T-helper 17 cell (primary cell): ENCODE results near the gene TMEFF1. TPM values are rescaled to one million over a fixed set of nuclear protein-coding genes. Genes with fewer than 3 reads are reported as not detected.
"Not testable (repeated sequence)": the region's sequence is repeated elsewhere in the genome, so short reads cannot be mapped to it uniquely, and the experiment has no call there.

Experiments
- ATAC-seq: fragments of 150-1000 bp; cut with Tn5 transposase; 2 replicates; pipeline ENCODE4 v1.10.0; 2021; ENCODE audit warnings: mild to moderate bottlenecking, moderate library complexity
- DNase-seq, 3 donors: peaks; one replicate each; pipeline versions ENCODE4 v3.0.0 to v3.0.0-alpha.2; 2020 to 2021
- H3K9me3 ChIP-seq: one replicate; pipeline ENCODE4 v1.7.0; 2013; ENCODE audit warnings: low read length, mild to moderate bottlenecking; ENCODE audit not compliant: control insufficient read depth, poor library complexity, severe bottlenecking
- H3K27ac Mint-ChIP-seq: one replicate; pipeline ENCODE4 v1.8.0; 2022; ENCODE audit warnings: mild to moderate bottlenecking, moderate library complexity, mixed read lengths
- H3K27me3 Mint-ChIP-seq: one replicate; pipeline ENCODE4 v1.8.0; 2022; ENCODE audit warnings: mixed read lengths
- H3K36me3 Mint-ChIP-seq: one replicate; pipeline ENCODE4 v1.8.0; 2022; ENCODE audit warnings: low read depth, mixed read lengths
- H3K4me1 Mint-ChIP-seq: one replicate; pipeline ENCODE4 v1.8.0; 2022; ENCODE audit warnings: mild to moderate bottlenecking, mixed read lengths
- H3K4me3 Mint-ChIP-seq: one replicate; pipeline ENCODE4 v1.8.0; 2022; ENCODE audit warnings: mild to moderate bottlenecking, moderate library complexity, mixed read lengths
- total RNA-seq, 4 donors: library from RNA in 2 of 4; stranded (reverse) in 2 of 4; gene quantifications; one replicate each; pipeline ENCODE4 v1.2.3 and lab custom pipeline; 2022 to 2026

TMEFF1 gene
- total RNA-seq, 2 donors from 2014 or later, result not detected

- Mint-ChIP-seq H3K4me1 (no peaks in the 10 kb centered on the region), H3K36me3 (no peaks in the 10 kb centered on the region), H3K27me3 (no peaks in the 10 kb centered on the region), H3K27ac (no peak overlapping the region), H3K4me3 (no peak overlapping the region)
- DNase-seq (no peak), ATAC-seq (no peak)
- H3K9me3 ChIP-seq, result no peaks in the 10 kb centered on the region
Measured at GRCh38 chr9:100486479-100487176, 13.7 kb downstream of the TMEFF1 start.

GRCh38 chr9:100488177-100488576 lies 15.2 kb downstream of the TMEFF1 start:
- H3K27me3 Mint-ChIP-seq, result no peaks in the 10 kb centered on the region
- H3K4me3 Mint-ChIP-seq, result no peak overlapping the region
- peaks cover 4% of the 10 kb centered on the region for H3K4me1 Mint-ChIP-seq
- no peak for DNase-seq
- no peak overlapping the region for H3K27ac Mint-ChIP-seq
- H3K9me3 ChIP-seq, result no peaks in the 10 kb centered on the region
- peaks cover 2% of the 10 kb centered on the region for H3K36me3 Mint-ChIP-seq
- no peak for ATAC-seq

- H3K27me3 Mint-ChIP-seq, result no peaks in the 10 kb centered on the region
- no peak overlapping the region for H3K27ac Mint-ChIP-seq
- ATAC-seq, result no peak
- no peak overlapping the region for H3K4me3 Mint-ChIP-seq
- peaks cover 4% of the 10 kb centered on the region for H3K4me1 Mint-ChIP-seq
- peaks cover 2% of the 10 kb centered on the region for H3K36me3 Mint-ChIP-seq
- no peak for DNase-seq
- no peaks in the 10 kb centered on the region for H3K9me3 ChIP-seq
Measured at GRCh38 chr9:100489836-100490235, 16.9 kb downstream of the TMEFF1 start.

- no peaks in the 10 kb centered on the region for H3K9me3 ChIP-seq
- H3K36me3 Mint-ChIP-seq, result peaks cover 2% of the 10 kb centered on the region
- no peak overlapping the region for H3K4me3 Mint-ChIP-seq
- H3K27ac Mint-ChIP-seq, result no peak overlapping the region
- ATAC-seq (no peak), DNase-seq (no peak)
- H3K4me1 Mint-ChIP-seq, result peaks cover 4% of the 10 kb centered on the region
- no peaks in the 10 kb centered on the region for H3K27me3 Mint-ChIP-seq
Measured at GRCh38 chr9:100492952-100493351, 20.0 kb downstream of the TMEFF1 start.

- no peaks in the 10 kb centered on the region for H3K27me3 Mint-ChIP-seq
Measured at GRCh38 chr9:100498592-100498991, 25.6 kb downstream of the TMEFF1 start.

GRCh38 chr9:100499460-100499859 lies 26.5 kb downstream of the TMEFF1 start:
- Mint-ChIP-seq H3K36me3 (no peaks in the 10 kb centered on the region), H3K4me1 (no peaks in the 10 kb centered on the region), H3K27me3 (no peaks in the 10 kb centered on the region), H3K4me3 (no peak overlapping the region), H3K27ac (no peak overlapping the region)
- ATAC-seq, result no peak
- no peaks in the 10 kb centered on the region for H3K9me3 ChIP-seq
- no peak for DNase-seq

More at GRCh38 chr9:100498592-100498991, 25.6 kb downstream of the TMEFF1 start:
- no peak for ATAC-seq
- no peaks in the 10 kb centered on the region for H3K9me3 ChIP-seq
- Mint-ChIP-seq H3K36me3 (no peaks in the 10 kb centered on the region), H3K4me3 (no peak overlapping the region), H3K27ac (no peak overlapping the region), H3K4me1 (no peaks in the 10 kb centered on the region)
- DNase-seq, result no peak

GRCh38 chr9:100499866-100500265 lies 26.9 kb downstream of the TMEFF1 start:
- ATAC-seq (no peak), DNase-seq (no peak)
- no peaks in the 10 kb centered on the region for H3K4me1 Mint-ChIP-seq
- no peak overlapping the region for H3K27ac Mint-ChIP-seq
- no peak overlapping the region for H3K4me3 Mint-ChIP-seq
- H3K9me3 ChIP-seq, result no peaks in the 10 kb centered on the region
- no peaks in the 10 kb centered on the region for H3K36me3 Mint-ChIP-seq
- H3K27me3 Mint-ChIP-seq, result no peaks in the 10 kb centered on the region

GRCh38 chr9:100505564-100506159 lies 32.7 kb downstream of the TMEFF1 start:
- no peaks in the 10 kb centered on the region for H3K27me3 Mint-ChIP-seq

GRCh38 chr9:100507350-100507749 lies 34.4 kb downstream of the TMEFF1 start:
- not testable (repeated sequence) for DNase-seq, ATAC-seq, H3K9me3 ChIP-seq, H3K4me3 Mint-ChIP-seq, H3K4me1 Mint-ChIP-seq, H3K27ac Mint-ChIP-seq, H3K27me3 Mint-ChIP-seq, H3K36me3 Mint-ChIP-seq

More at GRCh38 chr9:100505564-100506159, 32.7 kb downstream of the TMEFF1 start:
- ATAC-seq (no peak), DNase-seq (peak in 2 of 3 donors; percentile 32 to 39)
- no peaks in the 10 kb centered on the region for H3K4me1 Mint-ChIP-seq
- no peak overlapping the region for H3K4me3 Mint-ChIP-seq
- H3K27ac Mint-ChIP-seq, result no peak overlapping the region
- no peaks in the 10 kb centered on the region for H3K9me3 ChIP-seq
- peaks cover 2% of the 10 kb centered on the region for H3K36me3 Mint-ChIP-seq

- H3K4me1 Mint-ChIP-seq, result no peaks in the 10 kb centered on the region
- H3K27ac Mint-ChIP-seq, result no peak overlapping the region
- peaks cover 2% of the 10 kb centered on the region for H3K36me3 Mint-ChIP-seq
- ATAC-seq, result no peak
- no peak for DNase-seq
- H3K4me3 Mint-ChIP-seq, result no peak overlapping the region
- no peaks in the 10 kb centered on the region for H3K9me3 ChIP-seq
- no peaks in the 10 kb centered on the region for H3K27me3 Mint-ChIP-seq
Measured at GRCh38 chr9:100511205-100511604, 38.3 kb downstream of the TMEFF1 start.

GRCh38 chr9:100515578-100516494 lies 42.9 kb downstream of the TMEFF1 start:
- Mint-ChIP-seq H3K36me3 (no peaks in the 10 kb centered on the region), H3K27ac (no peak overlapping the region), H3K4me3 (no peak overlapping the region), H3K4me1 (no peaks in the 10 kb centered on the region), H3K27me3 (no peaks in the 10 kb centered on the region)
- H3K9me3 ChIP-seq, result no peaks in the 10 kb centered on the region
- DNase-seq, result no peak
- no peak for ATAC-seq

GRCh38 chr9:100521282-100521681 lies 48.3 kb downstream of the TMEFF1 start:
- Mint-ChIP-seq H3K4me1 (peaks cover 4% of the 10 kb centered on the region), H3K36me3 (peaks cover 2% of the 10 kb centered on the region), H3K27ac (no peak overlapping the region), H3K27me3 (no peaks in the 10 kb centered on the region), H3K4me3 (no peak overlapping the region)
- no peaks in the 10 kb centered on the region for H3K9me3 ChIP-seq
- DNase-seq (no peak), ATAC-seq (no peak)

GRCh38 chr9:100525563-100525962 lies 52.6 kb downstream of the TMEFF1 start:
- no peak for ATAC-seq
- H3K36me3 Mint-ChIP-seq, result peaks cover 2% of the 10 kb centered on the region

More at GRCh38 chr9:100525563-100525962, 52.6 kb downstream of the TMEFF1 start:
- Mint-ChIP-seq H3K27me3 (no peaks in the 10 kb centered on the region), H3K4me3 (no peak overlapping the region), H3K4me1 (peaks cover 4% of the 10 kb centered on the region), H3K27ac (no peak overlapping the region)
- no peak for DNase-seq
- no peaks in the 10 kb centered on the region for H3K9me3 ChIP-seq
